Motor neuron (in vitro differentiated cells): ENCODE measurements around the gene SULT1E1. TPM values are rescaled to one million over a fixed set of nuclear protein-coding genes. Genes with fewer than 3 reads are reported as not detected.
A peak's percentile ranks its signal among the peaks of the same experiment; 100 is the strongest.

Source experiments
- ATAC-seq, 8 experiments: fragments of 200-7000 bp; cut with Tn5 transposase; replicated peaks in 6 of 8; 2 replicates each; pipeline ENCODE4 v1.8.0; 2021; ENCODE audit warnings: mild to moderate bottlenecking in 8 of 8, moderate library complexity in 8 of 8
- H3K27ac ChIP-seq, 2 donors: fragments of 250-450 bp; sonication (Bioruptor Pico); 2 replicates each; pipeline ENCODE4 v1.9.0; 2021; ENCODE audit warnings: antibody characterized with exemption in 2 of 2, mild to moderate bottlenecking in 2 of 2, moderate library complexity in 1 of 2
- H3K4me1 ChIP-seq, 2 donors: fragments of 250-450 bp; sonication (Bioruptor Pico); replicated peaks in 1 of 2; 2 replicates each; pipeline ENCODE4 v1.6.1; 2021; ENCODE audit warnings: antibody characterized with exemption in 2 of 2, mild to moderate bottlenecking in 2 of 2, moderate library complexity in 1 of 2
- H3K4me3 ChIP-seq, 5 donors: fragments of 250-450 bp; sonication (Bioruptor Pico); 2 replicates each; pipeline ENCODE4 v1.9.0; 2021; ENCODE audit warnings: antibody characterized with exemption in 5 of 5, mild to moderate bottlenecking in 5 of 5, moderate library complexity in 4 of 5
- WGBS, 10 experiments: fragments of 450-650 bp; shearing (Covaris generic); methylation state at CpG; one replicate each; pipeline ENCODE4 v1.0.0; 2022; 5-methylcytosine and 5-hydroxymethylcytosine counted together
- in situ Hi-C, 9 experiments: fragments of 400-800 bp; cut with MboI; loops; one replicate each; pipeline ENCODE4 v1.15.0; 2021; ENCODE audit warnings: low sequenced_read_pairs in 9 of 9, low pct_unique_long_range_greater_than_20kb in 2 of 9; ENCODE audit not compliant: unreplicated experiment in 9 of 9
- total RNA-seq, 8 experiments: library from RNA; unstranded; fragments of 300-600 nt; gene quantifications; 2 replicates each; pipeline versions ENCODE4 v1.2.3 to v1.2.4, GENCODE V29; 2022

The SULT1E1 gene
- total RNA-seq, 8 experiments from 2014 or later, result 0.11 to 26.0 (median 4.2) TPM; not detected in 2

DNA sequence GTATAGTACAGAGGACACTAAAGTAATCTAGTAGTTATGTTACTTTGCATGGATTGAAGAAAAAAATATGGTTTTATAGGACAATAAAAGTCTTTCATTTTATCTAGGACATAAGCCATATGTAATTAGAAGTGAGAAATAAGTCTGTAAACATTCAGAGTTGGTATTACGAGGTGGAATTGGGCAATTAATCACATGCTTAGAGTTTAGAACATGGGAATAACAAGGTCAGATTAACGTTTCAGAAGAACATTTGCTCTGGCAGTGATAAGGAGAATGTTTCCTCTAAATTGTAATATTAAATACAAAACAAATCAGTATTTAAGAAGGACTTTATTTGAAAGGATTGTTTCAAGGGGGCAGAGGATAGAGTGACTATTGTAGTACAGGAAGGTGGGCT lies 15.6 kb upstream of the SULT1E1 start:
- ATAC-seq, result no peak
- Histone ChIP-seq H3K4me1 (no peaks in the 10 kb centered on the region), H3K27ac (no peak overlapping the region), H3K4me3 (no peak overlapping the region)
- 19 to 100% (median 61%) methylated on average over 1 to 2 of the region's 2 CpGs for WGBS, 10 experiments
- in situ Hi-C loops, result loop anchor here in 5 of 9 experiments (25.0 kb wide), 3 partner anchors 188 to 637 kb away; partner anchors contain the start of genes AMTN (in 3 of the 5) and ODAM (in 1 of the 5)

DNA sequence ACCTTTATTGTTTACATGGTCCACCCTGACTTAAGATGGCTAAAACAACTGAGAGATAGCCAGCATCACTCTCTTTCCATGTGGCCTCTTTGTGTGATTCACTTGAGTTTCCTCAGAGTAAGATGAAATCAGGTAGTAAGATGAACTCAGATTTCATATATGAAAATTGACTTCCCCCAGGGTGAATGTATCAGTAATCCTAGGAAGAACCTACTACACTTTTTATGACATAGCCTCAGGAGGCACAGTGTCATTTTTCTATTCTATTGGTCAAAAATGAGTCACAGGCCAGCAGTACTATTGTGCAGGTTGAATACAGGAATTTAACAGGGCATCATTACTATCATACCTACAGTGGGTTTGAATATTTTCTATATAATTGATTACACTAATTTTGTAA lies 14.6 kb upstream of the SULT1E1 start:
- in situ Hi-C loops, result no loop called here
- H3K27ac ChIP-seq, result no peak overlapping the region
- ATAC-seq, result peak in 1 of 8 experiments; percentile 67

DNA sequence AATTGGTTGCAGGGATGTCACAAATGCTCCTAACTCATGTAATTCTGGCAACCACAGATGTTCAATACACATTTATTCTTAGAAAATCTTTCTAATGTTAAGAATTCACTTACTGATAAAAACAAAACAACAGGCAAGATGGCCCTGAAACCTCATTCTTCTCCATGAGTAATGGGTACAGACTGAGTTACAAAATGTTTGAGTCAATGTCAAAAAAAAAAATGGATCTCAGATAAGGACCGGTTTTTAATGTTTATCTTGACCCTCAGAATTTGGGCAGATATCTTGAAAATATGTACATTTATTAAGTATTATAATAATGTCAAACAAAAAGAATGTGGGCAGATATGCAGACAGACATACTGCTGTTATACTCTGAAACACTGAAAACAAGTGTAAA lies 1.8 kb upstream of the SULT1E1 start:
- in situ Hi-C loops, result no loop called here

More for the DNA sequence above, 14.6 kb upstream of the SULT1E1 start:
- Histone ChIP-seq H3K4me1 (no peaks in the 10 kb centered on the region), H3K4me3 (no peak overlapping the region)

DNA sequence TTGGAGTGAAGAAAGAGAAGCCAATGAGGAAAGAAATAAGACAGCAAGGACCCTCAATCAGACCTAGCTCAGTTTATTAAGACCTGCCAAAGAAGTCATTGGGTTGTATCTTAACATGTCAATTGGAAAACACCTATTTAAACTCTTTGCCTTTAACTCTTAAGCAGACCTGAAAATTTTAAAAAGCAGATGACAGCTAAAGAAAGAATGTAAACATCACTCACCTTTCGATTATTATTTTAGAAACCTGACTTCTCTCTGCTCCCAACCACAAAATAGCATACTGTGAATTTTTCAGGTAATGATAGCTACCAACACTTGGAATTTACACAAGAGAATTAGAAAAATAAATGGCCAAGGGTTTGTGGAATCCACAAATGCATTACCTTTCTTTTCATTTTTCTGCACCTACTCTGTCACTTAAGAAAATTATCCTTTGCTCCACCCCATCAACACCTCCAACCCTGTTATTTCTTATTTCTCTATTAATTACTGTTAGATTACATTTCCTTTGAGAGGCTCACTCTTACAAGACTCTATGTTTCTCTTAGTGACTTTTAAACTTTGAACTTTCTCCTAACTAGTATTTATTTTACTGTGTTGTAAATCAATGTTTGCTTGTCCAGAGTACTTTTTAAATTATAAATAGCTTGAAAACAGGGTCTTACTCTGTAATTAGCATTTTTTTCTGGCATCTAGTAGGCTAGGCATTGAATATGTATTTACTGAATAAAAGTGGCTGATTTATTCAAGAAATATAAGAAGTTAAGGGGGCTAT lies 765 bp upstream of the SULT1E1 start:
- no peak overlapping the region for H3K27ac ChIP-seq
- WGBS, 10 experiments, result 0 to 100% (median 67%) methylated on average over 1 of the region's 1 CpG; no CpG with 5 or more reads in 1 of the 10 experiments
- H3K4me1 ChIP-seq, result no peaks in the 10 kb centered on the region
- ATAC-seq, result no peak
- in situ Hi-C loops, result no loop called here
- H3K4me3 ChIP-seq, result no peak overlapping the region

More for the DNA sequence above, 1.8 kb upstream of the SULT1E1 start:
- Histone ChIP-seq H3K4me3 (no peak overlapping the region), H3K27ac (no peak overlapping the region), H3K4me1 (no peaks in the 10 kb centered on the region)
- ATAC-seq, result no peak
- WGBS, 10 experiments, result 20 to 100% (median 83%) methylated on average over 1 of the region's 1 CpG; no CpG with 5 or more reads in 1 of the 10 experiments

DNA sequence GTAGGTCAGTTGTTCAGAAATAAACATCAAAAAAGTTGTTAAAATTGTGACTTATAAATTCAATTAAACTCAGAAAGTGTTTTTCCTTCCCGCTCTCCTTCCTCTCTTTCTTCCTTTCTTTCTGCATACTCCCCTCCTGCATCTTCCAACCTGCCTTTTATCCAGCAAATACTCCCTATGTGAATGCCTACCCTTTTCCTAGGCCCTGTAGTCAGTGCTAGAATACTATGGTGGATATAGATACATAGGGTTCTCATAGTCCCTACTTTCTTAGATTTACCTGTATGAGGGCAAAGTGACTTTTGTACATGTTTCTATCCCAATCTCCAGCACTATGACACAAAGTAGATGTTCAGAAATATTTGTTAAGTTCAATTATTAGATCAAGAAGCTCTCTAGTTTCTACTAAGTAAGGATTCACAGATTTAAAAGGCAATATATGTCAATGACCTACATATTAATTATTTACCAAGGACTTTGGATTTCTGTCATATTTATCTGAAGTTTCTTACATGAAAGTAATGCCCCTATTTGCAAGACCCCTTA lies 732 bp downstream of the SULT1E1 start:
- ATAC-seq, result no peak
- Histone ChIP-seq H3K4me1 (no peaks in the 10 kb centered on the region), H3K27ac (no peak overlapping the region), H3K4me3 (no peak overlapping the region)
- 29 to 100% (median 93%) methylated on average over 1 of the region's 1 CpG; no CpG with 5 or more reads in 3 of the 10 experiments for WGBS, 10 experiments
- in situ Hi-C loops, result no loop called here

DNA sequence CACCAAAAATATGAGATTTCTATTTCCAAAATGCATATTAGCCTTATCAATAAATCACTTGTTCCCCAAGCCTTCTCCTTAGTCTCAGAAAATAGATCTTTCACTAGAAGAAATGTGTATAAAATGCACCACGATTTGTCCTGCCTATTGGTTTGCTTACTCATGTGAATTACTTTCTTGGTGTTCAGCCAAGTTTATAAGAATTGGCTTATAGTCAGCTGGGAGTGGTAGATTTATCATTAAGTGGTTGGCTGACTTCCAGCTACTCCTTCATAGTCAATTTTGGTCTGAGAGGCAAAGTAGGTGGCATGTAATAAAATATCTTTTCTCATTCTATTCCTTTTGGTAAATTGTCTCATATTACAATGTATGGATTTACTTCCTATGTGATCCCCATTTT lies 1.3 kb downstream of the SULT1E1 start:
- no peaks in the 10 kb centered on the region for H3K4me1 ChIP-seq
- ATAC-seq, result peak in 4 of 8 experiments; percentile 38 to 58 (median 56)
- no peak overlapping the region for H3K4me3 ChIP-seq
- WGBS, 10 experiments, result 0 to 86% (median 33%) methylated on average over 1 of the region's 1 CpG; no CpG with 5 or more reads in 3 of the 10 experiments
- H3K27ac ChIP-seq, result no peak overlapping the region
- in situ Hi-C loops, result no loop called here

DNA sequence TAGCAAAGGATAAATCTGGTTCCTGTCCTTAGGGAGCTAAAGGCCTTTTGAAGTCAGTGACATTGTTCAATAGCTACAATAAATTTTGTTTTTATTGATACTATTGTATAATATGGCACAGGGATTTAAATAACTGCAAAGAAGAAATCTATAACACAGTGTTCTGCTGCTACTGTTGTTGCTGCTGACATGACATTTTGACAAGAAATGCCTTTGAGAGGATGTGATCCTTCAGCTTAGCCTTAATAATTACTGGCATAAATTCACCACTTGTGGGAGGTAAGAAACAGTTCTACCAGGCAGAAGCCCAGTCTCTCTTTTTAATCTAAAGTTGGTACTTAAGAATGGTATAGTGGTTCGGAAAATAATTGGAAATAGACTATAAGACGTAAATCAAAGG lies 4.1 kb downstream of the SULT1E1 start:
- Histone ChIP-seq H3K4me1 (no peaks in the 10 kb centered on the region), H3K4me3 (no peak overlapping the region), H3K27ac (no peak overlapping the region)
- WGBS, 10 experiments, result 6 to 100% (median 87%) methylated on average over 1 to 2 of the region's 2 CpGs
- in situ Hi-C loops, result no loop called here
- ATAC-seq, result no peak

DNA sequence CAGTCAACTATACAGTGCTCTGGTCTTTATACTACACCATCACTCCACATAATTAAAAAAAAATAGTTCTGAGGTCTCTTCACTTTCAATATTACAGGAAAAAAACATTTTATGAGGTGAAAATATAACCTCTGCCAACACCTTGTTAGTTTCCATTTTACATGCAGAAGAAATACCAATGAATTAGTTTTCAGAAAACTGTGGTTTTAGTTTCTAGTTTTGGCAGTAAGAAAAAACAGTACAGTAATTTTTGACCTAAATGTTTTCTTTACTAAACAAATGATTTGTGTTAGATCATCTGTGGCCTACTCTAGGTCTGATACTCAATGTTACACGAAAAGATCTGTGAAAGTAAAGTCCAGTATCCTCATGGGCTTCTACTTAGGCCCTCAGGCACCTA lies 10.0 kb downstream of the SULT1E1 start:
- no peak for ATAC-seq
- H3K4me3 ChIP-seq, result no peak overlapping the region

DNA sequence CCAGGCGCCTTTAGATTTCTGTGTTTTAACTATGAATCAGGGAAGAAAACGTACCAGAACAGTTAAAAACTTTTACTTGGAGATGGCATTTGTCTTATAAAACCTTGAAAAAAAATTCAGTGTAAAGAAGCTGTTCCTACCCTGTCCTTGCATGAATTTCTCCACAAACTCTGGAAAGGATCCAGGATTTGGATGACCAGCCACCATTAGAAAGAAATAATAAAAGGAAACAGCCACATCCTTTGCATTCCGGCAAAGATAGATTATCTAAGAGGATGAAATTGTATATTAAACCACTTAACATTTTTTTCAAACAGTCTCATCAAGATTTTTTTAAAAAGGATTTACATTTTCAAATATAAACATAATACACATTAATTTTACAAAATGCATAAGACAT lies 10.6 kb downstream of the SULT1E1 start:
- Histone ChIP-seq H3K27ac (no peak overlapping the region), H3K4me3 (no peak overlapping the region), H3K4me1 (no peaks in the 10 kb centered on the region)
- in situ Hi-C loops, result no loop called here
- ATAC-seq, result no peak
- WGBS, 10 experiments, result 16 to 100% (median 81%) methylated on average over 2 to 3 of the region's 3 CpGs

More for the DNA sequence above, 10.0 kb downstream of the SULT1E1 start:
- WGBS, 10 experiments, result 0 to 90% (median 60%) methylated on average over 1 of the region's 1 CpG; no CpG with 5 or more reads in 3 of the 10 experiments
- in situ Hi-C loops, result no loop called here
- H3K4me1 ChIP-seq, result no peaks in the 10 kb centered on the region
- no peak overlapping the region for H3K27ac ChIP-seq

DNA sequence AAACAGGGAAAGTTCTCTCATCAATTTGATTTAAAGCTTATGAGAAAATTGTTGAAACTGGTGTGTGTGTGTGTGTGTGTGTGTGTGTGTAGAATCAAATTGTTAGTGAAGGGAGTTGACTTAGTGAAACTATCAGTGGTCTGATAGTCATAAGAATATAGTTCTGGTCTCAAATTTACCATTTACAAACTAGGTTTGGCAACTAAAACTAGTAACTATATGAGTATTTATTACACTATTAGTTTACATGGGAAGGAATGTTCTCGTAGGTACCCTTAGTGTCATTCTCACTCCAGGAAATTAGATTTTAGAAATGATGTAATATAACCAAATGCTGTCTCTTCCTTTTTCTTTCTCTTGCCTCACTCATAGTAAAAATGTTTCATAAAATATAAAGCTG lies 11.9 kb downstream of the SULT1E1 start:
- H3K27ac ChIP-seq, result no peak overlapping the region
- 60 to 100% (median 71%) methylated on average over 1 of the region's 1 CpG; no CpG with 5 or more reads in 5 of the 10 experiments for WGBS, 10 experiments
- no peaks in the 10 kb centered on the region for H3K4me1 ChIP-seq
- in situ Hi-C loops, result no loop called here
- no peak for ATAC-seq
- H3K4me3 ChIP-seq, result no peak overlapping the region

DNA sequence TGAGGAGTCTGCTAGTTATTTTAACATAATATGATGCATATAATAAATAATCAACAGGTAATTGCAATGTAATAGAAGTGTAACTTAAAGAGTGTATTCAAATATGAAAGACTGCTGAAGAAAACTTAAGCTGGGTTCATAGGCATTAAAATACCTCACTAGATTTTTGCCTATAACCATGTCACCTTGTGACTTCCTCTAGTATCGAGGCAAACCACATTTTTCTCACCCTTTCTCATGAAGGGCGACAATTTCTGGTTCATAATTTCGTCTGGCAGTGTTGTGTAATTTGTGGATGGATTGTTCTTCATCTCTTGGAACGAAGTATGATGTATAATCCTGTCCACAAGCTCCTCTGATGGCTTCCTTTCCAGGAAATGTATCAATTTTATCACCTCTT lies 16.0 kb downstream of the SULT1E1 start:
- no peak for ATAC-seq
- Histone ChIP-seq H3K4me1 (no peaks in the 10 kb centered on the region), H3K27ac (no peak overlapping the region), H3K4me3 (no peak overlapping the region)
- WGBS, 10 experiments, result 20 to 80% (median 58%) methylated on average over 1 to 4 of the region's 4 CpGs
- in situ Hi-C loops, result no loop called here

DNA sequence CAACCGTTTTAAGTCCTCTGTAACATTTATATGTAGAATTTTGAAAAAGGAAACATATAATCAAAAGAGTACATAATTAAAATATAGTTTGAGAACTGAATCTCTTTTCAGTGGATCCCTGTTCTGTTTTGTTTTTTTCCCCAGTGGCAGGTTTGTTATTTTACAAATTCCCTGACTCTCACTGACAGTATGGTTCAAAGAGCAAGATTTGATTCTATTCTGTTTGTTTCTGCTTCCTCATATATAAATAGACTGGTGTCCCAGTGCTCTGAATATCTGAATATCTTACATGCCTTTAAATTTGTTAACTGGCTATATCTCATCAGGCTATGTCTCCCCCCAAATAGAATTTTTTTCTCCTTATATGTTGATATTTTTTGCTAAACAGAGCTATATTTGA lies 16.6 kb downstream of the SULT1E1 start:
- H3K27ac ChIP-seq, result no peak overlapping the region
- no peak overlapping the region for H3K4me3 ChIP-seq
- ATAC-seq, result no peak
- WGBS, 10 experiments, result 0% methylated on average over 1 of the region's 1 CpG; no CpG with 5 or more reads in 3 of the 10 experiments
- H3K4me1 ChIP-seq, result no peaks in the 10 kb centered on the region
- in situ Hi-C loops, result no loop called here

DNA sequence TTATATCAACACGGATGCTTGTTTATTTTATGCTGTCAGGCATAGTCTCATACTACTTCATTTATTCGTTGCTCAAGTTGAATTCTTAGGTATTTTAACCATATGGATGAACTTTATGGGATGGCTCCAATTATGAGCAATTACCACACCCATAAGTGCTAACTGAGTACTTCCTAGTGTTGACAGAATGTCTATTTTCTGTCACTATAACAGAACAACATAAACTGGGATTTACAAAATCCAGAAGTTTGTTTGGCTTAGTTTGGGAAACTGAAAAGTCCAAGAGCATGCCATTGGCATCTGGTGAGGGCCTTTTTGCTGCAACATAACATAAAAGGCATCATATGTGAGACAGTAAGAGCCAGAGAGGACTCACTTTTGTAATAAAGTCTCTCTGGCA lies 21.0 kb downstream of the SULT1E1 start:
- Histone ChIP-seq H3K4me3 (no peak overlapping the region), H3K4me1 (no peaks in the 10 kb centered on the region), H3K27ac (no peak overlapping the region)
- in situ Hi-C loops, result no loop called here
- 0 to 81% (median 50%) methylated on average over 1 to 2 of the region's 2 CpGs for WGBS, 10 experiments
- ATAC-seq, result no peak

DNA sequence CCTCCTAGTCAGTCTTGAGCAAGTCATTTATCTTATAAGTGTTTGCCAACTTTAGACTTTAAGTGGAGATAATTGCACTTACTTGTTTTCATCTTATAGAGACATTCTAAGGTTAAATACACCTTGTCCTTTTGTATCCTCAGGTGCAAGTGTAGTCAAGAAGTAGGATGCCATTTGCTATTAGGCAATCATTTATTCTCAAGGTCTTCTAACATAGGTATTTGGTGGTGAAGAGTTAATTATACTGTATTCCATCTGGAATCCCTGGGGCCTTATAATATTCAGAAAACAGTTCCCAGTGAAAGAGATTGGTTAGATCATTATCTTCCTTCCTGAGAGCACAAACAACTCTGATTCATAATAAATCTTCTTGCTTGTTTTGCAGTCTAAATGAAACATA lies 23.7 kb downstream of the SULT1E1 start:
- H3K27ac ChIP-seq, result no peak overlapping the region
- ATAC-seq, result peak in 2 of 8 experiments; percentile 28 to 54
- no peaks in the 10 kb centered on the region for H3K4me1 ChIP-seq
- H3K4me3 ChIP-seq, result no peak overlapping the region
- in situ Hi-C loops, result no loop called here
